K562 (cell line): ENCODE results near the gene CYP17A1. TPM values are rescaled to one million over a fixed set of nuclear protein-coding genes. Genes with fewer than 3 reads are reported as not detected.

Experiments used
- ATAC-seq: fragments of 200-7000 bp; cut with Tn5 transposase; 3 replicates; pipeline ENCODE4 v1.9.1; 2020; ENCODE audit warnings: moderate library complexity
- BruUV-seq: library from RNA; stranded (reverse); fragments of 400-500 nt; replicated peaks from 2 replicates; lab custom pipeline; 2021; lab: Mats Ljungman, UMichigan
- CTCF ChIA-PET: fragments of 300-600 bp; formaldehyde crosslinking; extraction: SDS; loops from one replicate; lab custom pipeline; 2021; ENCODE audit warnings: low intra/inter-chr PET ratio; lab: Yijun Ruan, JAX
- POLR2A ChIA-PET: fragments of 300-600, 350-650 bp; sonication (Branson Sonifier 250); formaldehyde crosslinking; extraction: SDS; loops from one replicate; lab custom pipeline; 2021; ENCODE audit warnings: antibody characterized with exemption, inconsistent platforms; lab: Yijun Ruan, JAX
- DNase-seq, 4 experiments: peaks; one replicate each; pipeline versions ENCODE4 v3.0.0 to v3.0.0-alpha.2; 2011 to 2018; ENCODE audit warnings: low spot score in 3 of 4, mixed read lengths in 3 of 4; ENCODE audit errors: extremely low read depth in 1 of 4
- FAIRE-seq: peaks from 2 replicates; lab custom pipeline; 2011; peaks lifted over from hg19 to GRCh38; lab: Jason Lieb, UNC
- H2AFZ ChIP-seq: 2 replicates; pipeline ENCODE4 v1.6.0; 2011; ENCODE audit warnings: low read depth, low read length, control low read depth, inconsistent platforms
- H3K27ac ChIP-seq: fragments of 200-600 bp; 3 replicates; pipeline ENCODE4 v1.8.0; 2011; ENCODE audit warnings: low read depth, mild to moderate bottlenecking, control low read depth, inconsistent platforms, low read length, moderate library complexity, mixed read lengths; ENCODE audit errors: extremely low read depth
- H3K27me3 ChIP-seq, 2 experiments: fragments of 300-600 bp in 1 of 2; 2 replicates in 1 of 2; 3 replicates in 1 of 2; pipeline versions ENCODE4 v1.6.0 to v1.8.0; 2011; ENCODE audit warnings: inconsistent platforms in 2 of 2, low read length in 2 of 2, mild to moderate bottlenecking in 1 of 2, mixed read lengths in 1 of 2, moderate library complexity in 1 of 2; ENCODE audit not compliant: control insufficient read depth in 2 of 2, insufficient read depth in 2 of 2
- H3K36me3 ChIP-seq: fragments of 300-600 bp; 3 replicates; pipeline ENCODE4 v1.8.0; 2011; ENCODE audit warnings: mild to moderate bottlenecking, low read length, inconsistent platforms; ENCODE audit not compliant: control insufficient read depth, insufficient read depth
- H3K4me1 ChIP-seq, 2 experiments: fragments of 200-600 bp in 1 of 2; replicated peaks in 1 of 2; 2 replicates in 1 of 2; 3 replicates in 1 of 2; pipeline versions ENCODE4 v1.5.1 to v1.8.0; 2011; ENCODE audit warnings: inconsistent platforms in 2 of 2, low read length in 2 of 2, mild to moderate bottlenecking in 1 of 2, mixed read lengths in 1 of 2, moderate library complexity in 1 of 2; ENCODE audit not compliant: control insufficient read depth in 2 of 2, insufficient read depth in 2 of 2
- H3K4me2 ChIP-seq: 2 replicates; pipeline ENCODE4 v1.6.1; 2011; ENCODE audit warnings: low read length, control low read depth, inconsistent platforms, mixed read lengths; ENCODE audit not compliant: insufficient read depth
- H3K4me3 ChIP-seq: fragments of 200-600 bp; sonication (generic), shearing (Covaris generic); 2 replicates; pipeline ENCODE4 v1.5.1; 2016; ENCODE audit warnings: control low read depth, inconsistent platforms
- H3K79me2 ChIP-seq: fragments of 200-600 bp; 3 replicates; pipeline ENCODE4 v1.8.0; 2011; ENCODE audit warnings: low read length, inconsistent platforms; ENCODE audit not compliant: control insufficient read depth, insufficient read depth
- H3K9ac ChIP-seq, 2 experiments: 2 replicates each; pipeline versions ENCODE4 v1.6.0 to v1.6.1; 2011; ENCODE audit warnings: low read depth in 2 of 2, low read length in 2 of 2, control low read depth in 1 of 2, inconsistent platforms in 1 of 2, mild to moderate bottlenecking in 1 of 2, mixed read lengths in 1 of 2; ENCODE audit not compliant: insufficient read depth in 1 of 2
- H3K9me1 ChIP-seq: one replicate; pipeline ENCODE4 v1.6.0; 2011; ENCODE audit warnings: inconsistent platforms, mild to moderate bottlenecking, low read length, moderate library complexity; ENCODE audit not compliant: control insufficient read depth, insufficient read depth
- H3K9me3 ChIP-seq: replicated peaks from 2 replicates; pipeline ENCODE4 v1.5.1; 2011; ENCODE audit warnings: low read depth, low read length, inconsistent platforms; ENCODE audit not compliant: control insufficient read depth, insufficient read depth
- H4K20me1 ChIP-seq: replicated peaks from 2 replicates; pipeline ENCODE4 v1.6.1; 2011; ENCODE audit warnings: low read length, inconsistent platforms, mixed read lengths; ENCODE audit not compliant: control insufficient read depth, insufficient read depth
- KLF13 ChIP-seq: fragments of 450-650 bp; IDR thresholded peaks from 2 replicates; pipeline ENCODE4 v1.6.1; 2016; ENCODE audit warnings: missing genetic modification characterization, low read depth, mild to moderate bottlenecking, missing compliant biosample characterization, moderate library complexity, borderline replicate concordance
- MAFK ChIP-seq: IDR thresholded peaks from 2 replicates; pipeline ENCODE4 v1.6.1; 2011; ENCODE audit warnings: low read length, improper control_type of control experiment
- NUFIP1 ChIP-seq: fragments of 450-650 bp; IDR thresholded peaks from 2 replicates; pipeline ENCODE4 v1.6.1; 2018; ENCODE audit not compliant: partially characterized antibody
- RBM17 ChIP-seq: fragments of 200-400 bp; formaldehyde crosslinking; IDR thresholded peaks from 2 replicates; pipeline ENCODE4 v1.6.1; 2017; ENCODE audit warnings: low read depth, mild to moderate bottlenecking, low read length, borderline replicate concordance
- TCF7L2 ChIP-seq: fragments of 150-350 bp; IDR thresholded peaks from 2 replicates; pipeline ENCODE4 v1.6.1; 2016; ENCODE audit warnings: low read depth, mild to moderate bottlenecking, low read length, moderate library complexity
- ZBED1 ChIP-seq: IDR thresholded peaks from 2 replicates; pipeline ENCODE4 v1.6.1; 2014
- WGBS: fragments of 100-300 bp; shearing (Covaris generic); methylation state at CpG from one replicate; pipeline ENCODE4 v1.1.6; 2016; ENCODE audit warnings: low coverage, mixed read lengths; ENCODE audit not compliant: insufficient coverage; ENCODE audit errors: missing lambda C conversion rate; 5-methylcytosine and 5-hydroxymethylcytosine counted together
- in situ Hi-C: fragments of 300-500 bp; cut with MboI; formaldehyde crosslinking; loops from 4 replicates; pipeline ENCODE4 v1.15.0; 2018; ENCODE audit warnings: inconsistent platforms, mixed read lengths
- intact Hi-C: fragments of 100-400 bp; cut with micrococcal nuclease; formaldehyde crosslinking; loops from 2 replicates; pipeline ENCODE4 v1.14.2; 2022
- polyA plus RNA-seq, 8 experiments: library from polyadenylated mRNA; depleted of rRNA in 4 of 8; stranded (reverse) in 5 of 8; unstranded in 3 of 8; fragments of >200 nt; fragmentation: Nextera tagmentation in 2 of 8; fragmentation: Illumina TruSeq in 1 of 8; extraction: Ambion mirVana in 2 of 8; extraction: Trizol in 1 of 8; gene quantifications; 2 replicates each; pipeline versions ENCODE4 v1.2.1 to v1.2.3, GENCODE V29; 2011 to 2014; ENCODE audit warnings: inconsistent platforms in 1 of 8, missing spikeins in 1 of 8
- total RNA-seq, 7 experiments: library from RNA; depleted of rRNA in 6 of 7; stranded (reverse); fragments of >200 nt in 6 of 7; fragmentation: Illumina TruSeq in 2 of 7; extraction: Trizol in 2 of 7; gene quantifications; 2 replicates each; pipeline versions ENCODE4 v1.2.1 to v1.2.3, GENCODE V29; 2011 to 2021; ENCODE audit warnings: low replicate concordance in 1 of 7
- TF ChIP-seq, protein P1 (sequence below): fragments of 450-650 bp; IDR thresholded peaks from 2 replicates; pipeline ENCODE4 v1.6.1; 2018; ENCODE audit not compliant: partially characterized antibody
- TF ChIP-seq, protein P2 (sequence below), 2 experiments: fragments of 450-650 bp; formaldehyde crosslinking in 1 of 2; IDR thresholded peaks; 2 replicates each; pipeline versions ENCODE4 v1.4.0 to v1.6.1; 2014 to 2020; ENCODE audit warnings: mild to moderate bottlenecking in 2 of 2, borderline replicate concordance in 1 of 2, low read depth in 1 of 2
- TF ChIP-seq, protein P3 (sequence below): sonication (generic); formaldehyde crosslinking; IDR thresholded peaks from 2 replicates; pipeline ENCODE4 v1.9.0; 2022; ENCODE audit warnings: mild to moderate bottlenecking, missing genetic modification reagents

Gene CYP17A1
- total and polyA plus RNA-seq, 9 of the 15 experiments (the other 6 are each of a cell fraction or from before 2014, with no cell fraction given): 2.3 TPM; not detected in 8

DNA sequence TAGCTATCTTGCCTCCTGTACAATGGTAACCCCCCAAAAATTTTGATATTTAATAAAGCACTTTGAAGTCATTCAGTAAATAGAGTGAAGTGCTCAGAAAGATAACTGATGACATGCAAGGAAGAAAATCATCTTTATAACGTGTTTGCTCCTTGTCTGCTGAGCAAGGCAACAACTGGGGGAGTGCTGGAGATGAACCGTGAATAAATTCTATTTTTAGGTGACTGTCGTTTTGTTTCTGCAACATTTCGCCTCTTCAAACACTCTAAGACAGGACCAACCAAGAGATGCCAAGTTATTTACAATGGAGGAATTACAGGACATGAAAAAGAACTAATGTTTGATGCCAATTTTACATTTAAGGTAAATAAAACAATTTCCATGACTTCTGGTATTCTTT is 41.4 kb upstream of the CYP17A1 start:
- H4K20me1 ChIP-seq: no peaks in the 10 kb centered on the region
- H3K27ac ChIP-seq: no peak overlapping the region
- intact Hi-C loops (no loop called here), in situ Hi-C loops (no loop called here)
- ChIA-PET CTCF (no interaction called here), POLR2A (interaction anchor here (1.2 kb wide), 1 partner anchor 23 kb away, joined by 3 read pairs; no protein-coding TSS in a partner anchor)
- no peaks in the 10 kb centered on the region for H3K9me1 ChIP-seq
- no peaks in the 10 kb centered on the region for H3K79me2 ChIP-seq
- 2% methylated on average over 4 of the region's 4 CpGs for WGBS
- H3K27me3 ChIP-seq: no peaks in the 10 kb centered on the region
- no peak for ATAC-seq
- H3K9me3 ChIP-seq: no peaks in the 10 kb centered on the region
- H3K36me3 ChIP-seq: no peaks in the 10 kb centered on the region
- no peak overlapping the region for H2AFZ ChIP-seq
- H3K4me1 ChIP-seq: no peaks in the 10 kb centered on the region; a peak in 1 of 5 replicates
- H3K9ac ChIP-seq: no peak overlapping the region
- H3K4me2 ChIP-seq: no peak overlapping the region
- no peak for FAIRE-seq
- no peak for DNase-seq
- no peak overlapping the region for H3K4me3 ChIP-seq
- BruUV-seq: no TSS peak
- TF ChIP-seq KLF13 (tag) (no peak), NUFIP1 (no peak), RBM17 (no peak), MAFK (no peak), TCF7L2 (no peak), ZBED1 (no peak)
- TF ChIP-seq, protein P1, sequence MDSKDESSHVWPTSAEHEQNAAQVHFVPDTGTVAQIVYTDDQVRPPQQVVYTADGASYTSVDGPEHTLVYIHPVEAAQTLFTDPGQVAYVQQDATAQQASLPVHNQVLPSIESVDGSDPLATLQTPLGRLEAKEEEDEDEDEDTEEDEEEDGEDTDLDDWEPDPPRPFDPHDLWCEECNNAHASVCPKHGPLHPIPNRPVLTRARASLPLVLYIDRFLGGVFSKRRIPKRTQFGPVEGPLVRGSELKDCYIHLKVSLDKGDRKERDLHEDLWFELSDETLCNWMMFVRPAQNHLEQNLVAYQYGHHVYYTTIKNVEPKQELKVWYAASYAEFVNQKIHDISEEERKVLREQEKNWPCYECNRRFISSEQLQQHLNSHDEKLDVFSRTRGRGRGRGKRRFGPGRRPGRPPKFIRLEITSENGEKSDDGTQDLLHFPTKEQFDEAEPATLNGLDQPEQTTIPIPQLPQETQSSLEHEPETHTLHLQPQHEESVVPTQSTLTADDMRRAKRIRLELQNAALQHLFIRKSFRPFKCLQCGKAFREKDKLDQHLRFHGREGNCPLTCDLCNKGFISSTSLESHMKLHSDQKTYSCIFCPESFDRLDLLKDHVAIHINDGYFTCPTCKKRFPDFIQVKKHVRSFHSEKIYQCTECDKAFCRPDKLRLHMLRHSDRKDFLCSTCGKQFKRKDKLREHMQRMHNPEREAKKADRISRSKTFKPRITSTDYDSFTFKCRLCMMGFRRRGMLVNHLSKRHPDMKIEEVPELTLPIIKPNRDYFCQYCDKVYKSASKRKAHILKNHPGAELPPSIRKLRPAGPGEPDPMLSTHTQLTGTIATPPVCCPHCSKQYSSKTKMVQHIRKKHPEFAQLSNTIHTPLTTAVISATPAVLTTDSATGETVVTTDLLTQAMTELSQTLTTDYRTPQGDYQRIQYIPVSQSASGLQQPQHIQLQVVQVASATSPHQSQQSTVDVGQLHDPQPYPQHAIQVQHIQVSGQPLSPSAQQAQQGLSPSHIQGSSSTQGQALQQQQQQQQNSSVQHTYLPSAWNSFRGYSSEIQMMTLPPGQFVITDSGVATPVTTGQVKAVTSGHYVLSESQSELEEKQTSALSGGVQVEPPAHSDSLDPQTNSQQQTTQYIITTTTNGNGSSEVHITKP: no peak
- TF ChIP-seq, protein P2, sequence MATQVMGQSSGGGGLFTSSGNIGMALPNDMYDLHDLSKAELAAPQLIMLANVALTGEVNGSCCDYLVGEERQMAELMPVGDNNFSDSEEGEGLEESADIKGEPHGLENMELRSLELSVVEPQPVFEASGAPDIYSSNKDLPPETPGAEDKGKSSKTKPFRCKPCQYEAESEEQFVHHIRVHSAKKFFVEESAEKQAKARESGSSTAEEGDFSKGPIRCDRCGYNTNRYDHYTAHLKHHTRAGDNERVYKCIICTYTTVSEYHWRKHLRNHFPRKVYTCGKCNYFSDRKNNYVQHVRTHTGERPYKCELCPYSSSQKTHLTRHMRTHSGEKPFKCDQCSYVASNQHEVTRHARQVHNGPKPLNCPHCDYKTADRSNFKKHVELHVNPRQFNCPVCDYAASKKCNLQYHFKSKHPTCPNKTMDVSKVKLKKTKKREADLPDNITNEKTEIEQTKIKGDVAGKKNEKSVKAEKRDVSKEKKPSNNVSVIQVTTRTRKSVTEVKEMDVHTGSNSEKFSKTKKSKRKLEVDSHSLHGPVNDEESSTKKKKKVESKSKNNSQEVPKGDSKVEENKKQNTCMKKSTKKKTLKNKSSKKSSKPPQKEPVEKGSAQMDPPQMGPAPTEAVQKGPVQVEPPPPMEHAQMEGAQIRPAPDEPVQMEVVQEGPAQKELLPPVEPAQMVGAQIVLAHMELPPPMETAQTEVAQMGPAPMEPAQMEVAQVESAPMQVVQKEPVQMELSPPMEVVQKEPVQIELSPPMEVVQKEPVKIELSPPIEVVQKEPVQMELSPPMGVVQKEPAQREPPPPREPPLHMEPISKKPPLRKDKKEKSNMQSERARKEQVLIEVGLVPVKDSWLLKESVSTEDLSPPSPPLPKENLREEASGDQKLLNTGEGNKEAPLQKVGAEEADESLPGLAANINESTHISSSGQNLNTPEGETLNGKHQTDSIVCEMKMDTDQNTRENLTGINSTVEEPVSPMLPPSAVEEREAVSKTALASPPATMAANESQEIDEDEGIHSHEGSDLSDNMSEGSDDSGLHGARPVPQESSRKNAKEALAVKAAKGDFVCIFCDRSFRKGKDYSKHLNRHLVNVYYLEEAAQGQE (IDR thresholded peaks at IDR 0.05; ENCODE audit: borderline replicate concordance): no peak
- TF ChIP-seq, protein P2 (CRISPR knock-in tag; IDR thresholded peaks at IDR 0.05; ENCODE audit: low read depth): no peak
- TF ChIP-seq, protein P3, sequence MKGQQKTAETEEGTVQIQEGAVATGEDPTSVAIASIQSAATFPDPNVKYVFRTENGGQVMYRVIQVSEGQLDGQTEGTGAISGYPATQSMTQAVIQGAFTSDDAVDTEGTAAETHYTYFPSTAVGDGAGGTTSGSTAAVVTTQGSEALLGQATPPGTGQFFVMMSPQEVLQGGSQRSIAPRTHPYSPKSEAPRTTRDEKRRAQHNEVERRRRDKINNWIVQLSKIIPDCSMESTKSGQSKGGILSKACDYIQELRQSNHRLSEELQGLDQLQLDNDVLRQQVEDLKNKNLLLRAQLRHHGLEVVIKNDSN (CRISPR knock-in tag): no peak
